Upper lobe of left lung (tissue), 6 donors: Measurements from ENCODE around the gene BCL2. TPM values are rescaled to one million over a fixed set of nuclear protein-coding genes. Genes with fewer than 3 reads are reported as not detected.

ENCODE experiments used
- ATAC-seq, 2 donors: fragments of 200-7000 bp; cut with Tn5 transposase; one replicate each; pipeline ENCODE4 v1.9.1; 2022; ENCODE audit warnings: mild to moderate bottlenecking in 2 of 2, moderate library complexity in 2 of 2; ENCODE audit not compliant: low FRiP score in 2 of 2
- DNase-seq, 2 donors: peaks; one replicate each; pipeline ENCODE4 v3.0.0-alpha.2; 2019 to 2020
- H3K27ac ChIP-seq, 4 donors: fragments of 200-600 bp; sonication (generic); one replicate each; pipeline ENCODE4 v1.5.1; 2016 to 2019
- H3K27me3 ChIP-seq, 4 donors: fragments of 200-600 bp; sonication (generic); one replicate each; pipeline ENCODE4 v1.5.1; 2017 to 2019
- H3K36me3 ChIP-seq, 4 donors: fragments of 200-600 bp; sonication (generic); one replicate each; pipeline ENCODE4 v1.5.1; 2016 to 2019
- H3K4me1 ChIP-seq, 4 donors: fragments of 200-600 bp; sonication (generic); one replicate each; pipeline ENCODE4 v1.5.1; 2018 to 2019
- H3K4me3 ChIP-seq, 4 donors: fragments of 200-600 bp; sonication (generic); one replicate each; pipeline ENCODE4 v1.5.1; 2017 to 2019; ENCODE audit warnings: mild to moderate bottlenecking in 2 of 4, moderate library complexity in 1 of 4
- H3K9me3 ChIP-seq, 4 donors: fragments of 200-600 bp; sonication (generic); one replicate each; pipeline ENCODE4 v1.5.1; 2018 to 2019
- CTCF ChIP-seq, 6 experiments: fragments of 450-650 bp in 4 of 6; fragments of 200-600 bp in 2 of 6; sonication (generic) in 2 of 6; IDR thresholded peaks; one replicate each; pipeline ENCODE4 v1.5.1; 2016 to 2019; ENCODE audit warnings: antibody characterized with exemption in 6 of 6
- EP300 ChIP-seq, 4 donors: sonication (generic); formaldehyde crosslinking; IDR thresholded peaks; one replicate each; pipeline ENCODE4 v1.5.1; 2017; ENCODE audit warnings: antibody characterized with exemption in 4 of 4, control low read depth in 2 of 4
- POLR2A ChIP-seq, 4 donors: fragments of 450-650 bp; IDR thresholded peaks; one replicate each; pipeline ENCODE4 v1.5.1; 2016 to 2017; ENCODE audit warnings: antibody characterized with exemption in 4 of 4, mild to moderate bottlenecking in 2 of 4
- POLR2AphosphoS5 ChIP-seq, 2 donors: sonication (generic); formaldehyde crosslinking; IDR thresholded peaks; one replicate each; pipeline ENCODE4 v1.5.1; 2017; ENCODE audit warnings: antibody characterized with exemption in 2 of 2
- WGBS, 2 donors: methylation state at CpG; one replicate each; pipeline ENCODE4 v1.1.5; 2017 to 2018; 5-methylcytosine and 5-hydroxymethylcytosine counted together
- total RNA-seq, 6 donors: library from RNA; depleted of rRNA in 4 of 6; stranded (reverse); fragments of >200 nt in 4 of 6; gene quantifications; one replicate each; pipeline versions ENCODE4 v1.1.0 to v1.2.1, GENCODE V29; 2016 to 2021
- donor health status: DM: no; HTN: no; CAD: no; lungs with moderate emphysema.
- donor health status: DM: no; HTN: yes; CAD: no; lungs with severe emphysema.

The BCL2 gene
- total RNA-seq, 6 donors from 2014 or later, result 5.9 to 19.9 (median 11.4) TPM

- TF ChIP-seq EP300 (IDR thresholded peaks at IDR 0.05), result no peak
- no peak for TF ChIP-seq POLR2AphosphoS5 (IDR thresholded peaks at IDR 0.05)
- TF ChIP-seq CTCF (IDR thresholded peaks at IDR 0.05), result no peak
- Histone ChIP-seq H3K4me1 (peaks cover 0 to 5% (median 0%) of the 10 kb centered on the region in 4 donors), H3K36me3 (no peaks in the 10 kb centered on the region), H3K9me3 (no peaks in the 10 kb centered on the region), H3K27me3 (no peaks in the 10 kb centered on the region), H3K27ac (no peak overlapping the region), H3K4me3 (no peak overlapping the region)
- DNase-seq (no peak), ATAC-seq (no peak)
- WGBS, 2 donors, result 87 to 98% methylated on average over 2 of the region's 2 CpGs
These were observed 130.5 kb downstream of the BCL2 start for GRCh38 chr18:63189041-63189440.

- TF ChIP-seq EP300 (IDR thresholded peaks at IDR 0.05), result no peak
- TF ChIP-seq POLR2AphosphoS5 (IDR thresholded peaks at IDR 0.05), result no peak
- no peak for TF ChIP-seq CTCF (IDR thresholded peaks at IDR 0.05)
- TF ChIP-seq POLR2A (IDR thresholded peaks at IDR 0.05), result no peak
- WGBS, 2 donors, result 74 to 80% methylated on average over 6 of the region's 6 CpGs
- Histone ChIP-seq H3K4me1 (peaks cover 0 to 5% (median 0%) of the 10 kb centered on the region in 4 donors), H3K27ac (no peak overlapping the region), H3K36me3 (no peaks in the 10 kb centered on the region), H3K9me3 (no peaks in the 10 kb centered on the region), H3K27me3 (no peaks in the 10 kb centered on the region), H3K4me3 (no peak overlapping the region)
- ATAC-seq (no peak), DNase-seq (no peak)
These were observed 131.6 kb downstream of the BCL2 start for GRCh38 chr18:63187791-63188460.

GRCh38 chr18:63187223-63187574 lies 132.4 kb downstream of the BCL2 start:
- 88 to 91% methylated on average over 2 of the region's 2 CpGs for WGBS, 2 donors
- H3K36me3 ChIP-seq, result no peaks in the 10 kb centered on the region
- no peak for ATAC-seq
- no peak for TF ChIP-seq EP300 (IDR thresholded peaks at IDR 0.05)
- no peak for TF ChIP-seq POLR2AphosphoS5 (IDR thresholded peaks at IDR 0.05)
- peaks cover 0 to 5% (median 0%) of the 10 kb centered on the region in 4 donors for H3K4me1 ChIP-seq
- no peaks in the 10 kb centered on the region for H3K27me3 ChIP-seq
- H3K4me3 ChIP-seq, result no peak overlapping the region
- no peak overlapping the region for H3K27ac ChIP-seq
- no peak for DNase-seq
- H3K9me3 ChIP-seq, result no peaks in the 10 kb centered on the region

- peaks cover 0 to 5% (median 0%) of the 10 kb centered on the region in 4 donors for H3K4me1 ChIP-seq
- TF ChIP-seq CTCF (IDR thresholded peaks at IDR 0.05) (no peak), POLR2A (IDR thresholded peaks at IDR 0.05) (no peak), POLR2AphosphoS5 (IDR thresholded peaks at IDR 0.05) (no peak), EP300 (IDR thresholded peaks at IDR 0.05) (no peak)
- H3K27ac ChIP-seq, result no peak overlapping the region
- ATAC-seq (no peak), DNase-seq (no peak)
- no peaks in the 10 kb centered on the region for H3K27me3 ChIP-seq
- H3K9me3 ChIP-seq, result no peaks in the 10 kb centered on the region
- H3K4me3 ChIP-seq, result no peak overlapping the region
- WGBS, 2 donors, result 40 to 59% methylated on average over 2 of the region's 2 CpGs
- H3K36me3 ChIP-seq, result no peaks in the 10 kb centered on the region
These were observed 132.9 kb downstream of the BCL2 start for GRCh38 chr18:63186520-63187222.

- no peaks in the 10 kb centered on the region for H3K9me3 ChIP-seq
- no peak for TF ChIP-seq CTCF (IDR thresholded peaks at IDR 0.05)
- WGBS, 2 donors, result 76 to 95% methylated on average over 2 of the region's 2 CpGs
- no peaks in the 10 kb centered on the region for H3K36me3 ChIP-seq
- no peak overlapping the region for H3K27ac ChIP-seq
- H3K27me3 ChIP-seq, result no peaks in the 10 kb centered on the region
- no peak for ATAC-seq
- peaks cover 0 to 5% (median 0%) of the 10 kb centered on the region in 4 donors for H3K4me1 ChIP-seq
- no peak overlapping the region for H3K4me3 ChIP-seq
- no peak for DNase-seq
These were observed 133.6 kb downstream of the BCL2 start for GRCh38 chr18:63185984-63186383.
